ENCODE measurements around the gene EML5. TPM values are rescaled to one million over a fixed set of nuclear protein-coding genes. Genes with fewer than 3 reads are reported as not detected.

Gene EML5
- total and polyA plus RNA-seq, 7 experiments from 2014 or later = 0.40 to 6.4 (median 3.3) TPM

GRCh38 chr14:88729159-88729558 is 63.6 kb downstream of the EML5 start:
- CTCF ChIA-PET = no interaction called here
- H3K4me3 ChIP-seq (ENCODE audit: low read length) = no peak overlapping the region
- no peak overlapping the region for H3K4me3 Mint-ChIP-seq
- H3K27ac ChIP-seq (ENCODE audit: low read depth, low read length) = no peak overlapping the region
- H3K27me3 Mint-ChIP-seq = no peaks in the 10 kb centered on the region
- H3K4me1 Mint-ChIP-seq = no peaks in the 10 kb centered on the region
- H3K9me3 Mint-ChIP-seq = peaks cover 0 to 5% (median 0%) of the 10 kb centered on the region in 11 donors
- no peaks in the 10 kb centered on the region for H3K36me3 ChIP-seq (ENCODE audit: control insufficient read depth in 2 of 3, insufficient read depth in 3 of 3, low read length in 3 of 3)
- no peaks in the 10 kb centered on the region for H3K9me3 ChIP-seq (ENCODE audit: control insufficient read depth in 2 of 3, low read length in 3 of 3)
- POLR2A ChIA-PET = no interaction called here
- no peak for DNase-seq
- H3K36me3 Mint-ChIP-seq = peaks cover 0 to 32% (median 12%) of the 10 kb centered on the region in 5 donors
- ATAC-seq = no peak
- H3K27me3 ChIP-seq (ENCODE audit: control insufficient read depth in 2 of 2, insufficient read depth in 2 of 2, low read length in 2 of 2) = no peaks in the 10 kb centered on the region
- no peaks in the 10 kb centered on the region for H3K4me1 ChIP-seq (ENCODE audit: control insufficient read depth in 2 of 2, insufficient read depth in 2 of 2, low read length in 2 of 2)
- no peak overlapping the region for H3K27ac Mint-ChIP-seq
- intact Hi-C loops (cut with micrococcal nuclease) = no loop called here

- Mint-ChIP-seq H3K4me3 (no peak overlapping the region), H3K4me1 (no peaks in the 10 kb centered on the region), H3K27me3 (no peaks in the 10 kb centered on the region), H3K36me3 (peaks cover 0 to 30% (median 5%) of the 10 kb centered on the region in 5 donors), H3K9me3 (peaks cover 0 to 3% (median 0%) of the 10 kb centered on the region in 11 donors), H3K27ac (no peak overlapping the region)
- H3K36me3 ChIP-seq (ENCODE audit: control insufficient read depth in 2 of 3, insufficient read depth in 3 of 3, low read length in 3 of 3) = no peaks in the 10 kb centered on the region
- no peak overlapping the region for H3K27ac ChIP-seq (ENCODE audit: low read depth, low read length)
- H3K4me3 ChIP-seq (ENCODE audit: low read length) = no peak overlapping the region
- intact Hi-C loops (cut with micrococcal nuclease) = no loop called here
- ChIA-PET CTCF (no interaction called here), POLR2A (no interaction called here)
- H3K27me3 ChIP-seq (ENCODE audit: control insufficient read depth in 2 of 2, insufficient read depth in 2 of 2, low read length in 2 of 2) = no peaks in the 10 kb centered on the region
- no peak for DNase-seq
- no peak for ATAC-seq
- no peaks in the 10 kb centered on the region for H3K4me1 ChIP-seq (ENCODE audit: control insufficient read depth in 2 of 2, insufficient read depth in 2 of 2, low read length in 2 of 2)
- no peaks in the 10 kb centered on the region for H3K9me3 ChIP-seq (ENCODE audit: control insufficient read depth in 2 of 3, low read length in 3 of 3)
These were observed 65.7 kb downstream of the EML5 start for GRCh38 chr14:88727057-88727456.

- Histone ChIP-seq H3K4me1 (ENCODE audit: control insufficient read depth in 2 of 2, insufficient read depth in 2 of 2, low read length in 2 of 2) (no peaks in the 10 kb centered on the region), H3K9me3 (ENCODE audit: control insufficient read depth in 2 of 3, low read length in 3 of 3) (no peaks in the 10 kb centered on the region), H3K4me3 (ENCODE audit: low read length) (no peak overlapping the region), H3K27me3 (ENCODE audit: control insufficient read depth in 2 of 2, insufficient read depth in 2 of 2, low read length in 2 of 2) (no peaks in the 10 kb centered on the region), H3K36me3 (ENCODE audit: control insufficient read depth in 2 of 3, insufficient read depth in 3 of 3, low read length in 3 of 3) (no peaks in the 10 kb centered on the region), H3K27ac (ENCODE audit: low read depth, low read length) (no peak overlapping the region)
- no peaks in the 10 kb centered on the region for H3K9me3 Mint-ChIP-seq
- POLR2A ChIA-PET = no interaction called here
- H3K27me3 Mint-ChIP-seq = no peaks in the 10 kb centered on the region
- H3K36me3 Mint-ChIP-seq = peaks cover 0 to 23% (median 10%) of the 10 kb centered on the region in 5 donors
- no peak overlapping the region for H3K27ac Mint-ChIP-seq
- intact Hi-C loops (cut with micrococcal nuclease) = no loop called here
- ATAC-seq (no peak), DNase-seq (no peak)
- H3K4me3 Mint-ChIP-seq = no peak overlapping the region
- CTCF ChIA-PET = no interaction called here
- no peaks in the 10 kb centered on the region for H3K4me1 Mint-ChIP-seq
These were observed 82.0 kb downstream of the EML5 start for GRCh38 chr14:88710709-88711108.

GRCh38 chr14:88707088-88707487 is 85.7 kb downstream of the EML5 start:
- ChIA-PET POLR2A (no interaction called here), CTCF (no interaction called here)
- peaks cover 0 to 27% (median 16%) of the 10 kb centered on the region in 5 donors for H3K36me3 Mint-ChIP-seq
- Histone ChIP-seq H3K4me1 (ENCODE audit: control insufficient read depth in 2 of 2, insufficient read depth in 2 of 2, low read length in 2 of 2) (no peaks in the 10 kb centered on the region), H3K36me3 (ENCODE audit: control insufficient read depth in 2 of 3, insufficient read depth in 3 of 3, low read length in 3 of 3) (no peaks in the 10 kb centered on the region), H3K27me3 (ENCODE audit: control insufficient read depth in 2 of 2, insufficient read depth in 2 of 2, low read length in 2 of 2) (no peaks in the 10 kb centered on the region), H3K27ac (ENCODE audit: low read depth, low read length) (no peak overlapping the region), H3K9me3 (ENCODE audit: control insufficient read depth in 2 of 3, low read length in 3 of 3) (no peaks in the 10 kb centered on the region), H3K4me3 (ENCODE audit: low read length) (no peak overlapping the region)
- no peak overlapping the region for H3K4me3 Mint-ChIP-seq
- H3K9me3 Mint-ChIP-seq = no peaks in the 10 kb centered on the region
- no peaks in the 10 kb centered on the region for H3K27me3 Mint-ChIP-seq
- ATAC-seq = no peak
- intact Hi-C loops (cut with micrococcal nuclease) = no loop called here
- H3K27ac Mint-ChIP-seq = no peak overlapping the region
- DNase-seq = no peak
- H3K4me1 Mint-ChIP-seq = no peaks in the 10 kb centered on the region

- Mint-ChIP-seq H3K9me3 (no peaks in the 10 kb centered on the region), H3K27ac (no peak overlapping the region), H3K36me3 (peaks cover 0 to 27% (median 16%) of the 10 kb centered on the region in 5 donors), H3K4me3 (no peak overlapping the region), H3K27me3 (no peaks in the 10 kb centered on the region), H3K4me1 (no peaks in the 10 kb centered on the region)
- Histone ChIP-seq H3K27ac (ENCODE audit: low read depth, low read length) (no peak overlapping the region), H3K4me3 (ENCODE audit: low read length) (no peak overlapping the region), H3K27me3 (ENCODE audit: control insufficient read depth in 2 of 2, insufficient read depth in 2 of 2, low read length in 2 of 2) (no peaks in the 10 kb centered on the region), H3K36me3 (ENCODE audit: control insufficient read depth in 2 of 3, insufficient read depth in 3 of 3, low read length in 3 of 3) (no peaks in the 10 kb centered on the region), H3K9me3 (ENCODE audit: control insufficient read depth in 2 of 3, low read length in 3 of 3) (no peaks in the 10 kb centered on the region), H3K4me1 (ENCODE audit: control insufficient read depth in 2 of 2, insufficient read depth in 2 of 2, low read length in 2 of 2) (no peaks in the 10 kb centered on the region)
- intact Hi-C loops (cut with micrococcal nuclease) = no loop called here
- DNase-seq (no peak), ATAC-seq (no peak)
- ChIA-PET POLR2A (no interaction called here), CTCF (interaction anchor here (0.6 kb wide), 1 partner anchor 183 kb away, joined by 3 read pairs; no protein-coding TSS in a partner anchor)
These were observed 86.3 kb downstream of the EML5 start for GRCh38 chr14:88706425-88706824.

- intact Hi-C loops (cut with micrococcal nuclease) = no loop called here
- Histone ChIP-seq H3K4me3 (ENCODE audit: low read length) (no peak overlapping the region), H3K27me3 (ENCODE audit: control insufficient read depth in 2 of 2, insufficient read depth in 2 of 2, low read length in 2 of 2) (no peaks in the 10 kb centered on the region), H3K4me1 (ENCODE audit: control insufficient read depth in 2 of 2, insufficient read depth in 2 of 2, low read length in 2 of 2) (no peaks in the 10 kb centered on the region), H3K36me3 (ENCODE audit: control insufficient read depth in 2 of 3, insufficient read depth in 3 of 3, low read length in 3 of 3) (no peaks in the 10 kb centered on the region), H3K27ac (ENCODE audit: low read depth, low read length) (no peak overlapping the region), H3K9me3 (ENCODE audit: control insufficient read depth in 2 of 3, low read length in 3 of 3) (no peaks in the 10 kb centered on the region)
- no peak for DNase-seq
- ChIA-PET CTCF (no interaction called here), POLR2A (no interaction called here)
- H3K27me3 Mint-ChIP-seq = no peaks in the 10 kb centered on the region
- H3K27ac Mint-ChIP-seq = no peak overlapping the region
- H3K9me3 Mint-ChIP-seq = no peaks in the 10 kb centered on the region
- H3K4me3 Mint-ChIP-seq = no peak overlapping the region
- no peak for ATAC-seq
- H3K36me3 Mint-ChIP-seq = peaks cover 0 to 31% (median 11%) of the 10 kb centered on the region in 5 donors
- H3K4me1 Mint-ChIP-seq = no peaks in the 10 kb centered on the region
These were observed 94.1 kb downstream of the EML5 start for GRCh38 chr14:88698651-88699050.

GRCh38 chr14:88695870-88696269 is 96.9 kb downstream of the EML5 start:
- ChIA-PET POLR2A (no interaction called here), CTCF (no interaction called here)
- H3K9me3 Mint-ChIP-seq = no peaks in the 10 kb centered on the region
- H3K4me1 ChIP-seq (ENCODE audit: control insufficient read depth in 2 of 2, insufficient read depth in 2 of 2, low read length in 2 of 2) = no peaks in the 10 kb centered on the region
- H3K4me1 Mint-ChIP-seq = no peaks in the 10 kb centered on the region
- H3K27me3 ChIP-seq (ENCODE audit: control insufficient read depth in 2 of 2, insufficient read depth in 2 of 2, low read length in 2 of 2) = no peaks in the 10 kb centered on the region
- no peak overlapping the region for H3K4me3 ChIP-seq (ENCODE audit: low read length)
- DNase-seq (no peak), ATAC-seq (no peak)
- no peak overlapping the region for H3K27ac ChIP-seq (ENCODE audit: low read depth, low read length)
- H3K36me3 Mint-ChIP-seq = peaks cover 0 to 33% (median 14%) of the 10 kb centered on the region in 5 donors
- no peaks in the 10 kb centered on the region for H3K9me3 ChIP-seq (ENCODE audit: control insufficient read depth in 2 of 3, low read length in 3 of 3)
- intact Hi-C loops (cut with micrococcal nuclease) = no loop called here
- no peak overlapping the region for H3K4me3 Mint-ChIP-seq
- H3K27ac Mint-ChIP-seq = no peak overlapping the region
- no peaks in the 10 kb centered on the region for H3K27me3 Mint-ChIP-seq
- no peaks in the 10 kb centered on the region for H3K36me3 ChIP-seq (ENCODE audit: control insufficient read depth in 2 of 3, insufficient read depth in 3 of 3, low read length in 3 of 3)

Data from naive thymus-derived CD4-positive, alpha-beta T cell (primary cell).